UCSD-AML1 (cell line): Measurements from ENCODE around the gene SEC14L5.
"Not testable (repeated sequence)": the region's sequence is repeated elsewhere in the genome, so short reads cannot be mapped to it uniquely, and the experiment has no call there.

ENCODE experiments used
- DNase-seq: peaks from one replicate; lab custom pipeline; 2025; ENCODE audit not compliant: unreplicated experiment; lab: John Stamatoyannopoulos, UW

Gene SEC14L5

GRCh38 chr16:5033256-5034166, 75.4 kb downstream of the SEC14L5 start, which contains the start of gene NAGPA:
Gene NAGPA, minus strand, starts transcription at chr16:5033935. Its CDS starts 21 bp downstream, at chr16:5033914.
- DNase-seq: peak; percentile 76

DNA sequence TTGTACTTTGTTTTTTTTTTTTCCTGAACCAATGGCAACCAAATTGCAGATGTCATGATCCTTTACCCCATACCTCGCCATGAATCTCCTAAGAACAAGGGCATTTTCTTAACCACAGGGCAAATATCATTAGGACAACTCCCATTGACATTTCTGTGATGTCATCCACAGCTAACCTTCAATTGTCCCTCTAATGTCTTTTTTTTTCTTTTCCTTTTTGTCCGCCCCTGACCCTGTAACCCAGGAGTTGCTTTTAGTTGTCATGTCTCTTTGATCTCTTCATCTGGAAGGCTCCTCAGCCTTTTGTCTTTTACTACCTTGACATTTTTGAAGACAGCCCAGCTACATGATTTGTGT, 76.0 kb downstream of the SEC14L5 start:
- DNase-seq: no peak

GRCh38 chr16:5035909-5036227, 77.7 kb downstream of the SEC14L5 start:
- DNase-seq: no peak

- DNase-seq: no peak
Observed at GRCh38 chr16:5036228-5037156, 78.4 kb downstream of the SEC14L5 start.

- no peak for DNase-seq
Observed at GRCh38 chr16:5040451-5040850, 82.3 kb downstream of the SEC14L5 start.

DNA sequence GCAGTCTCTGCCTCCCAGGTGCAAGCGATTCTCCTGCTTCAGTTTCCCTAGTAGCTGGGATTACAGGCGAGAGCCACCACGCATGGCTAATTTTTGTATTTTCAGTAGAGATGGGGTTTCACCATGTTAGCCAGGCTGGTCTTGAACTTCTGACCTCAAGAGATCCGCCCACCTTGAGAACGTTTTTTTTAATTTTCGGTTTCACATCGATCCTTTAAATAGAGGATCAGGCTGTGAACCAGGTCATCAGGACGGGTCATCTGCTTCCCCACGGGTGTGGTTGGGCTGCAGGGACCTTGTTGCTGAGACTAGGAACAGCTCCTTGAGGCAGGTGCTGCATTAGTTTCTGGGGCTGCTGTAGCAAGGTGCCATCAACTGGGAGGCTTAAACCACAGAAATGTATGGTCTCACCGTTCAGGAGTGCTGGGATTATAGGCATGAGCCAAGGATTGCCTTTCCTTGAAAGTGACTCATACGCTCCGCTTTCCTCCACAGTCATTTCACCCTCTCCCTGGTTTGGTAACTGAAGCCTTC, 83.5 kb downstream of the SEC14L5 start:
- no peak for DNase-seq

DNA sequence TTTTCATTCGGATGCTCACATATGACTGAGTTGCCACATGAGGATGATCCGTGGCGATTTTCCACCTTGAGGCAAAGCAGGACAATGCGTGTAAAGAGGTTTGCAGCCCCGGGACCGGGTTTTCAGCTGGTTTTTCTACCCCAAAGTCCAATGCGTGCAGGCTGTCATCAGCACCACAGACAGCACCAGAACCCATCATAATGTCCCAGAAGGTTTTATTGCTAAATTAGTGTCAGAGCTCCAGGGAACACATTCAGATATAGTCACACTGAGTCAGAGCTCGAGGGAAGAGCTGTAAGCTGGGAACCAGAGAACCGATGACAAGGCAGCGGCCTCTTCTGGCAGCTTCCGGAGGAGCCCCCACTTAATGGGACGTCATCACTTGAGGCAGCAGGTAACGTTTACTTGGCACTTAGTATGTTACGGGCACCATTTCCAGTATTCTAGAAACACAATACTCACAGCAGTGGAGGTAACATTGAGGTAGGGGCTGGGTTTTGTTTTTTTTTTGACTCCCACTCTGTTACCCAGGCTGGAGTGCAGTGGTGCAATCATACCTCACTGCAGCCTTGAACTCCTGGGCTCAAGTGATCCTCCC, 84.5 kb downstream of the SEC14L5 start:
- no peak for DNase-seq

DNA sequence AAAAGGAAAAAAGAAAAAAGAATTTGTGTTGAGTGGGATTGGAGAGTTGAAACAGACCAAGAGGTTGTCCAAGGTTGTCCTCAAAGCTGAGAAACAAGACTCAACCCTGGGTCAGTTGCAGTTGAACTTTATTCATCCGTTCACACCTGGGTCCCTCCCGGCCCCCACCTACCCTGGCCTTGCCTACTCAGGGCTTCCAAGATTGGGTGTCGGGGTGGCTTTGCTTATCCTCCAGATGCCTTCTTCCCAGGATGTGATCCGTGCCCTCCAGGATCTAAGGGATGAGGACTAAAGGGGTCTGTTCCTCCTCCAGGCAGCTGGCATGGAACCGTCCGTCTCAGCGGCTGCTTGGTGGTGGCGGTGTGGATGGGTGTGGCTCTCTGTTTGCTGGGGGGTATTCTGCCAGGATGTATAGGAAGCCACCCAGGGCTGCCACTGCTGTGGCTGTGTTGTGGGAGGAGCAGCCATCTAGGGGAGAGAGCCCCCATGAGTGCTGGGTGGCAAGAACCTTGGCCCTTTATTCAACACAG, 85.9 kb downstream of the SEC14L5 start:
- no peak for DNase-seq

DNA sequence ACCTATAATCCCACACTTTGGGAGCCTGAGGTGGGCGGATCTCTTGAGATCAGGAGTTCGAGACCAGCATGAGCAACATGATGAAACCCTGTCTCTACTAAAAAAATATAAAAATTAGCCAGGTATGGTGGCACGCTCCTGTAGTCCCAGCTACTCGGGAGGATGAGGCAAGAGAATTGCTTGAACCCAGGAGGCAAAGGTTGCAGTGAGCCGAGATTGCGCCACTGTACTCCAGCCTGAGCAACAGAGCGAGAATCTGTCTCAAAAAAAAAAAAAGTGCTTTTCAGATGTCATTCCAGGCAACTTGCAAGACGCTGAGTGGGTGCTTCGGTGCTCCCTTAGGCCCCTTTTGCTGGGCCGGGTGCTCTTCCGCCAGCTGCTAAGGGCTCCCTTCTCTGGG, 86.5 kb downstream of the SEC14L5 start:
- DNase-seq: not testable (repeated sequence)

DNA sequence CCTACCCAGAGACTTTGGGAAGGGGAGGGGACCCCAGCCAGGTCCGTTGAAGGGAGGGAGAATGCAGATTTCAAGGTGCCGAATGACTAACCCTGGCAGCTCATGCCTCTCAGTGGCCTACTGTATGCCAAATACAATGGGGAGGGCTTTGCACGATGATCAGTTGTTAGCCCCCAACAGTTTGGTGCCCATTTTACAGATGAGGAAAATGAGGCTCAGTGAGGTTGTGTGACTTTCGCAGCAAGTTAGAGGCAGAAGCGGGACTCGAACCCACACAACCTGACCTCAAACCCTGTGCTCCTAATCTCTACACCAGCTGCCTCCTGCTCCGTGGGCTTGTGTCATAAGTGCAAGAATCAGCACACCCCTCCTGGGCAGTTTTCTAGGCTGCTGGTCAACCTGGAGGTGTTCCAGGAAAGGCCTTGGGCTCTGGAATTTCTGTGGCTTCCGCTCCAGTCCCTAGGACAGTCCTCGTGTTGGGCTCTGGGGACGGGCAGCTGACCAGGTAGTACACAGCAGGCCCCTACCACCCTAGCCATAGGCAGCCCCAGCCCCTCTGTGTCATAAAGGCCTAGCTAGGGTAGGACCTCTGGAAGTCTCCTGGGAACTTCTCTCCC, 87.5 kb downstream of the SEC14L5 start:
- no peak for DNase-seq

GRCh38 chr16:5046914-5047313, 88.8 kb downstream of the SEC14L5 start:
- no peak for DNase-seq

GRCh38 chr16:5054876-5055865, 97.0 kb downstream of the SEC14L5 start:
- no peak for DNase-seq

GRCh38 chr16:5056352-5056751, 98.2 kb downstream of the SEC14L5 start:
- peak; percentile 61 for DNase-seq

- DNase-seq: no peak
Observed at GRCh38 chr16:5058476-5058875, 100.3 kb downstream of the SEC14L5 start.

DNA sequence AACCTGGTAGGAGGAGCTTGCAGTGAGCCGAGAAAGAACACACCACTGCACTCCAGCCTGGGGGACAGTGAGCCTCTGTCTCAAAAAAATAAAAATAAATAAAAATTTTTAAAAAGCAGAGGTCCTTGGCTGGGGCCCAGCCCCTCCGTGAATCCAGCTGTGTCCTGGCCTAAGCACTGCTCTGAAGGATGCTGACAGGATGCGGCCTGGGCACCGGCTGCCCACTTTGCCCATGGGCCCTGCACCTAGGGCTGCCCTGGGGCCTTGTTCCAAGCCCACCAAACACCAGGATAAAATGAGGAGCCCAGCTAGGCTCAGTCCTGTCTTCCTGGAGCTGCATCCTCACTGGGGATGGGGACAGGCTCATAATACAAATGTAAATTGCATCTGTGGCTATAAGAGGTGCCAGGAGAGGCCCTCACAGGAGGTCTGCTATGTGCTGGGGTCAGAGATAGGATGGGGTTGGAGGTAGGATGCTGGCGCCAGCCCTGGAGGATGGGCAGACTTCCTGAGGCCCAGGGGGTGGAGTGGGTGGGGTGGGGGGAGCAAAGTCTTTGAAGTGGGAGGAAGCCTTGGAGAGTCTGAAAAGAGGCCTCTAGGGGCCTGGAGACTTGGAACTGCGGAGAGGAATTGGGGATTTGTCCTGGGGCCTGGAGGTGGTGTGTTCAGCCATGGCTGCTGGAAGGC, 101.4 kb downstream of the SEC14L5 start:
- DNase-seq: no peak

GRCh38 chr16:5060073-5060641, 102.0 kb downstream of the SEC14L5 start:
- no peak for DNase-seq

DNA sequence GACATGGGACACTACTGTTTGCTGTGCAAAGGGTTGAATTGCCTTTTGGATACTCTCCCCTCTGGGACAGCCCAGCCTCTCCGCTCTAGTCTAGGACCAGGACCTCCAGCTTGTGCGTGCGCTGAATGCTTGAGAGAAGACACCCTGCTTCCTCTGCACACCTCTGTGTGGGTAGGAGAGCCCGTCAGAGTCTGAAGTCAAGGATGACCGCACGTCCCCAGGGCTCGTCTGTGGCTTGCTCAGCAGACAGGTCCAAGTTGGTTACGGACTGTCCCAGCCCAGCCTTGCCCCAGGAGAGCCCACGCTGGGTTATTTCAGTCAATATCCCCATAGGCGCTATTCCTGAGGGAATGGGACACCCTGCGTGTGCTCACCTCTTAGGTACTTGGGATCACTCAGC, 103.9 kb downstream of the SEC14L5 start:
- no peak for DNase-seq
